Measurements from ENCODE around the gene WDR5B. TPM values are rescaled to one million over a fixed set of nuclear protein-coding genes. Genes with fewer than 3 reads are reported as not detected.
A peak's percentile ranks its signal among the peaks of the same experiment; 100 is the strongest.
"Not testable (repeated sequence)": the region's sequence is repeated elsewhere in the genome, so short reads cannot be mapped to it uniquely, and the experiment has no call there.

The WDR5B gene
- total RNA-seq, 1 donor from 2014 or later: 5.1 TPM

DNA sequence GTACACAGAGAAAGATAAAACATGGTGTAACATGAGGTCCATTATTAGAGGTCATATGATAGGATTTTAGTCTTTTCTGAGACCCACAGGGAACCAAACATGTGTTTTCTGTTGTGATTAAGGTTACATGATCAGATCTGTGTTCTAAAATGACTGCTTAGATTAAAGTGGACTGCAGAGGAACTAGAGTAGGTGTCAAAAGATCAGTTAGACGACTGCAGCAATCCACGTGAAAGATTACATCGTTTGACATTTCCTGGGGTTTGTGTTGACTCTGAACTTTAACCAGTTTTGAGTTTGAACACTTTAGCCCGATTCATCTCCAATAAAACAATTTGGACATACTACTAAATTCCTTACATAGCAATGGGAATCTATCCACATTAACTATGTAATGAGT lies 37.9 kb downstream of the WDR5B start:
- TF ChIP-seq, protein P1, sequence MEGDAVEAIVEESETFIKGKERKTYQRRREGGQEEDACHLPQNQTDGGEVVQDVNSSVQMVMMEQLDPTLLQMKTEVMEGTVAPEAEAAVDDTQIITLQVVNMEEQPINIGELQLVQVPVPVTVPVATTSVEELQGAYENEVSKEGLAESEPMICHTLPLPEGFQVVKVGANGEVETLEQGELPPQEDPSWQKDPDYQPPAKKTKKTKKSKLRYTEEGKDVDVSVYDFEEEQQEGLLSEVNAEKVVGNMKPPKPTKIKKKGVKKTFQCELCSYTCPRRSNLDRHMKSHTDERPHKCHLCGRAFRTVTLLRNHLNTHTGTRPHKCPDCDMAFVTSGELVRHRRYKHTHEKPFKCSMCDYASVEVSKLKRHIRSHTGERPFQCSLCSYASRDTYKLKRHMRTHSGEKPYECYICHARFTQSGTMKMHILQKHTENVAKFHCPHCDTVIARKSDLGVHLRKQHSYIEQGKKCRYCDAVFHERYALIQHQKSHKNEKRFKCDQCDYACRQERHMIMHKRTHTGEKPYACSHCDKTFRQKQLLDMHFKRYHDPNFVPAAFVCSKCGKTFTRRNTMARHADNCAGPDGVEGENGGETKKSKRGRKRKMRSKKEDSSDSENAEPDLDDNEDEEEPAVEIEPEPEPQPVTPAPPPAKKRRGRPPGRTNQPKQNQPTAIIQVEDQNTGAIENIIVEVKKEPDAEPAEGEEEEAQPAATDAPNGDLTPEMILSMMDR (IDR thresholded peaks at IDR 0.05): no peak
- no peak overlapping the region for H3K27ac ChIP-seq
- no peaks in the 10 kb centered on the region for H3K9me3 ChIP-seq
- H3K4me1 ChIP-seq: peaks cover 7% of the 10 kb centered on the region
- DNase-seq: no peak
- no peak for ATAC-seq
- intact Hi-C loops (cut with DNase I): no loop called here
- no peak overlapping the region for H3K4me3 ChIP-seq
- H3K36me3 ChIP-seq: no peaks in the 10 kb centered on the region
- no peaks in the 10 kb centered on the region for H3K27me3 ChIP-seq

DNA sequence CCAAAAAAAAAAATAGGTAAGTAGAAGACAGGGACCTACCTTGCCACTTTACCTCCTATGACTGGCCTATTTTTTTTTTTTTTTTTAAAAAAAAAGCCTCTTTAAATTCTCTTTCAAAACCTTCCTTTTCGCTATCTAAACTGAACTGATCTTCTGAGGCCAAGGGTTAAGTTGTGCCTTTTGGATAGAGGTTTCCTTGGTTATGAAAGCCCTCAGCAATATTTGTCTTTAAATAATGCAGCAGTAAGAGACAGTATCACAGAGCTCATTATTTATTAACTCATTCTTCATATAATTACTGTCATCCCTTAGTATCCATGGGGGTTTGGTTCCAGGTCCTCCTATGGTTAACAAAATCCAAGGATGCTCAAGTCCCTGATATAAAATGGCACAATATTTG lies 41.8 kb downstream of the WDR5B start:
- H3K27me3 ChIP-seq: no peaks in the 10 kb centered on the region
- ATAC-seq (no peak), DNase-seq (no peak)
- intact Hi-C loops (cut with DNase I): no loop called here
- no peaks in the 10 kb centered on the region for H3K4me1 ChIP-seq
- no peak overlapping the region for H3K27ac ChIP-seq
- TF ChIP-seq, protein P1 (IDR thresholded peaks at IDR 0.05): no peak
- H3K9me3 ChIP-seq: no peaks in the 10 kb centered on the region
- no peak overlapping the region for H3K4me3 ChIP-seq
- no peaks in the 10 kb centered on the region for H3K36me3 ChIP-seq

DNA sequence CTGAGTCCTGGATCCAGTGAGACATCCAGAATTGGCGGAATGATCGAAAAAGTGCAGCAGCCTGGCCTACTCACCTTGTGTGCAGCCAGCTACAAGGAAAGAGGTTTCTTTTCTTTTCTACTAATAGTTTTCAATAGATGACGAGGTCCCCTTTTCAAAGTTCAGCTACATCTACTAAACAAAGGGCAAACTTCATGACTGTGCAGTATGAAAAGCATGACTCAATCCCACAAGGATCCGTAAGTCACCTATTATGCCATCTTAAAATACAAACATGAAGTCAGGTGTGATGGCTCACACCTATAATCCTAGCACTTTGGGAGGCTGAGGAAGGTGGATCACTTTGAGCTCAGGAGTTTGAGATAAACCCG lies 49.5 kb downstream of the WDR5B start:
- DNase-seq (no peak), ATAC-seq (no peak)
- Histone ChIP-seq H3K27ac (no peak overlapping the region), H3K4me1 (no peaks in the 10 kb centered on the region), H3K36me3 (peaks cover 47% of the 10 kb centered on the region), H3K27me3 (no peaks in the 10 kb centered on the region), H3K4me3 (no peak overlapping the region), H3K9me3 (no peaks in the 10 kb centered on the region)
- TF ChIP-seq, protein P1 (IDR thresholded peaks at IDR 0.05): no peak
- intact Hi-C loops (cut with DNase I): no loop called here

DNA sequence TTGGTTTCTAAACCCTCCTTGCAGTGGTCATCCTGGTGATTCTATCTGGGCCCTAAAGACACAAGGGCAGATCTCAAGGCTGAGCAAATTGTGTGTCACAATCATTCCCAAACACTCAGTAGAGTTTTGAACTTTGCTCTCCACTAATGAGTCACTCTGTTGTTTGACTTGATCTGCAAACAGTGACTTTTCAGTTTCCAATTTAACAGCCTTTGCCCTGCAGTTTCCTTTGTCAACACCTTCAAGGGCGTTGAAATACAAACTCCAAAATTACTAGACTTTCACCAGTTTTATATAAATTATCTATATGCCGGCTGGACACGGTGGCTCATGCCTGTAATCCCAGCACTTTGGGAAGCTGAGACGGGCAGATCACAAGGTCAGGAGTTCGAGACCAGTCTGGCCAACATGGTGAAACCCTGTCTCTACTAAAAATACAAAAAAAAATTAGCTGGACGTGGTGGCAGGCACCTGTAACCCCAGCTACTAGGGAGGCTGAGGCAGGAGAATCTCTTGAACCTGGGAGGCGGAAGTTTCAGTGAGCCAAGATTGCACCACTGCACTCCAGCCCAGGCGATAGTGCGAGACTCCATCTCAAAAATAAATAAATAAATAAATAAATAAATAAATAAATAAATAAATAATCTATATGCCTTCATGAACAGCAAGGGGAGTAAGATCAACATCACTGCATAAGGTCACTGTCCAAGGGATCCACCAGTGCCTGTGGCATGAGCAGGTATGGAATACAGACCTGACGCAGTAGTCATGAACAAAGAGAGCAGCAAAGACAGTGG lies 50.1 kb downstream of the WDR5B start:
- H3K27me3 ChIP-seq; H3K4me3 ChIP-seq; DNase-seq; H3K4me1 ChIP-seq; H3K9me3 ChIP-seq; intact Hi-C loops (cut with DNase I); H3K27ac ChIP-seq: not testable (repeated sequence)
- H3K36me3 ChIP-seq: peaks cover 53% of the 10 kb centered on the region
- ATAC-seq: peak; percentile 84

DNA sequence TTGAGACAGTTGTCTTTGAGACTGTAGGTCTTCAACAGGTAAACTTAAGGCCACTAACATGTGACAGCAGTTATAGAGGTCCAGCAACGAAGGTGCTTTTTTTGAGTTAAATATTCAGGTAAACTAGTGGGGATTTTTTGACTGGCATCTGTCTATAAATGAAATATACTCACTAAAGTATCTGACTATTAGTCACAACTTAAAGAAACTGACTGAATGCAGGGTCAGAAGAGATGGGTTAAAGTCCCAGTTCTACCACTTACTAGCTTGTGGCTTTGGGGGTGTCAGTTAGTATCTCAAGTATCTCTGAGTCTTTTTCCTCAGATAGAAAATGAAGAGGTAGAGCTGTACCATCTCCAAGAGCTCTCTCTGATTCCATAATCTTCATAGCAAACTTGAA lies 50.8 kb downstream of the WDR5B start:
- TF ChIP-seq, protein P1 (IDR thresholded peaks at IDR 0.05): no peak
- H3K36me3 ChIP-seq: peaks cover 55% of the 10 kb centered on the region
- H3K4me1 ChIP-seq: no peaks in the 10 kb centered on the region
- H3K4me3 ChIP-seq: no peak overlapping the region
- H3K27ac ChIP-seq: no peak overlapping the region
- intact Hi-C loops (cut with DNase I): no loop called here
- no peak for DNase-seq
- no peak for ATAC-seq
- H3K9me3 ChIP-seq: no peaks in the 10 kb centered on the region
- no peaks in the 10 kb centered on the region for H3K27me3 ChIP-seq

DNA sequence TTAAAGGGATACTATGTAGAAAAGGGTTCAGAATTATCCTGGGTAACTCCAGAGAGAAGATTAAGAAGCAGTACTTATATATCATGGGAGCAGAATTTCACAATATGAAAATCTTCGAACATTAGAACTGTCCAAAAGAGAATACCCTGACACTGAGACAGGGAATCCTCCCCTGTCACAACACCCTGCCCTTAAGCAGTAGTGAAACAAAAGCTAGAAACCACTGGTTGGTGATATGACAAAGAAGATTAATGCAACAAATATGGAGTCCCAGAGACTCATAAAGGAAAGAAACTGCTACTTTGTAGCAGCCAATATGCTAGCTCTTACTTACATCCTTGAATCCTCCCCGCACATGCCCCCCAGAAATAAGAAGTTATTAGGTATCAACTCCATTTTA lies 51.4 kb downstream of the WDR5B start:
- DNase-seq: no peak
- Histone ChIP-seq H3K4me3 (no peak overlapping the region), H3K27ac (no peak overlapping the region), H3K27me3 (no peaks in the 10 kb centered on the region), H3K4me1 (no peaks in the 10 kb centered on the region), H3K36me3 (peaks cover 55% of the 10 kb centered on the region), H3K9me3 (no peaks in the 10 kb centered on the region)
- intact Hi-C loops (cut with DNase I): no loop called here
- ATAC-seq: no peak
- TF ChIP-seq, protein P1 (IDR thresholded peaks at IDR 0.05): no peak

Other genes with a start within 250 kb of the WDR5B start
- gene CASR, start 232.4 kb downstream of the WDR5B start, total RNA-seq: 0.20 TPM
- 22.3 TPM for gene CSTA, start 90.8 kb downstream of the WDR5B start, total RNA-seq
- 20.9 TPM for gene MIX23, start 32.8 kb downstream of the WDR5B start, total RNA-seq
- gene FAM162A, start 31.9 kb downstream of the WDR5B start, total RNA-seq: 31.0 TPM
- 60.4 TPM for gene KPNA1, start 98.9 kb upstream of the WDR5B start, total RNA-seq
- gene PARP9, start 148.2 kb upstream of the WDR5B start, total RNA-seq: 70.8 TPM
- gene DTX3L, start 148.3 kb upstream of the WDR5B start, total RNA-seq: 67.5 TPM
- 9.7 TPM for gene PARP15, start 161.6 kb upstream of the WDR5B start, total RNA-seq